Measurements from ENCODE around the gene VCL. TPM values are rescaled to one million over a fixed set of nuclear protein-coding genes. Genes with fewer than 3 reads are reported as not detected.

Gene VCL
- polyA plus RNA-seq, 2 donors, result 25.0 to 41.4 TPM

GRCh38 chr10:74048433-74048832 lies 50.5 kb downstream of the VCL start:
- Histone ChIP-seq H3K36me3 (ENCODE audit: control insufficient read depth in 2 of 2, insufficient read depth in 2 of 2, low read length in 1 of 2) (peaks cover 0 to 2% of the 10 kb centered on the region in 2 donors), H3K9me3 (ENCODE audit: control insufficient read depth in 2 of 2, insufficient read depth in 1 of 2, low read depth in 1 of 2, low read length in 1 of 2) (no peaks in the 10 kb centered on the region), H3K4me3 (ENCODE audit: low read depth in 1 of 2, low read length in 2 of 2) (no peak overlapping the region), H3K27me3 (ENCODE audit: control insufficient read depth in 1 of 2, insufficient read depth in 2 of 2, low read length in 2 of 2) (no peaks in the 10 kb centered on the region), H3K4me1 (ENCODE audit: control insufficient read depth in 2 of 2, insufficient read depth in 2 of 2, low read length in 1 of 2) (no peaks in the 10 kb centered on the region), H3K27ac (ENCODE audit: low read depth in 2 of 2, low read length in 1 of 2) (no peak overlapping the region)
- WGBS, 2 donors, result 89 to 91% methylated on average over 2 of the region's 2 CpGs

- Histone ChIP-seq H3K36me3 (ENCODE audit: control insufficient read depth in 2 of 2, insufficient read depth in 2 of 2, low read length in 1 of 2) (peaks cover 0 to 2% of the 10 kb centered on the region in 2 donors), H3K4me1 (ENCODE audit: control insufficient read depth in 2 of 2, insufficient read depth in 2 of 2, low read length in 1 of 2) (no peaks in the 10 kb centered on the region), H3K27ac (ENCODE audit: low read depth in 2 of 2, low read length in 1 of 2) (no peak overlapping the region), H3K27me3 (ENCODE audit: control insufficient read depth in 1 of 2, insufficient read depth in 2 of 2, low read length in 2 of 2) (no peaks in the 10 kb centered on the region), H3K9me3 (ENCODE audit: control insufficient read depth in 2 of 2, insufficient read depth in 1 of 2, low read depth in 1 of 2, low read length in 1 of 2) (no peaks in the 10 kb centered on the region), H3K4me3 (ENCODE audit: low read depth in 1 of 2, low read length in 2 of 2) (no peak overlapping the region)
- 60 to 68% methylated on average over 1 of the region's 1 CpG for WGBS, 2 donors
Observed at GRCh38 chr10:74049955-74050354, 52.0 kb downstream of the VCL start.

- no peaks in the 10 kb centered on the region for H3K4me1 ChIP-seq (ENCODE audit: control insufficient read depth in 2 of 2, insufficient read depth in 2 of 2, low read length in 1 of 2)
Observed at GRCh38 chr10:74050653-74051052, 52.7 kb downstream of the VCL start.

GRCh38 chr10:74051736-74052342 lies 53.9 kb downstream of the VCL start:
- Histone ChIP-seq H3K4me1 (ENCODE audit: control insufficient read depth in 2 of 2, insufficient read depth in 2 of 2, low read length in 1 of 2) (no peaks in the 10 kb centered on the region), H3K27ac (ENCODE audit: low read depth in 2 of 2, low read length in 1 of 2) (no peak overlapping the region), H3K4me3 (ENCODE audit: low read depth in 1 of 2, low read length in 2 of 2) (no peak overlapping the region), H3K9me3 (ENCODE audit: control insufficient read depth in 2 of 2, insufficient read depth in 1 of 2, low read depth in 1 of 2, low read length in 1 of 2) (no peaks in the 10 kb centered on the region), H3K27me3 (ENCODE audit: control insufficient read depth in 1 of 2, insufficient read depth in 2 of 2, low read length in 2 of 2) (no peaks in the 10 kb centered on the region), H3K36me3 (ENCODE audit: control insufficient read depth in 2 of 2, insufficient read depth in 2 of 2, low read length in 1 of 2) (no peaks in the 10 kb centered on the region)
- 82 to 87% methylated on average over 5 of the region's 5 CpGs for WGBS, 2 donors

More at GRCh38 chr10:74050653-74051052, 52.7 kb downstream of the VCL start:
- H3K36me3 ChIP-seq (ENCODE audit: control insufficient read depth in 2 of 2, insufficient read depth in 2 of 2, low read length in 1 of 2), result peaks cover 0 to 2% of the 10 kb centered on the region in 2 donors
- no peaks in the 10 kb centered on the region for H3K27me3 ChIP-seq (ENCODE audit: control insufficient read depth in 1 of 2, insufficient read depth in 2 of 2, low read length in 2 of 2)
- no peak overlapping the region for H3K4me3 ChIP-seq (ENCODE audit: low read depth in 1 of 2, low read length in 2 of 2)
- WGBS, 2 donors, result 86 to 92% methylated on average over 1 of the region's 1 CpG
- H3K27ac ChIP-seq (ENCODE audit: low read depth in 2 of 2, low read length in 1 of 2), result no peak overlapping the region
- H3K9me3 ChIP-seq (ENCODE audit: control insufficient read depth in 2 of 2, insufficient read depth in 1 of 2, low read depth in 1 of 2, low read length in 1 of 2), result no peaks in the 10 kb centered on the region

- Histone ChIP-seq H3K27me3 (ENCODE audit: control insufficient read depth in 1 of 2, insufficient read depth in 2 of 2, low read length in 2 of 2) (no peaks in the 10 kb centered on the region), H3K27ac (ENCODE audit: low read depth in 2 of 2, low read length in 1 of 2) (no peak overlapping the region), H3K4me1 (ENCODE audit: control insufficient read depth in 2 of 2, insufficient read depth in 2 of 2, low read length in 1 of 2) (no peaks in the 10 kb centered on the region), H3K4me3 (ENCODE audit: low read depth in 1 of 2, low read length in 2 of 2) (no peak overlapping the region), H3K9me3 (ENCODE audit: control insufficient read depth in 2 of 2, insufficient read depth in 1 of 2, low read depth in 1 of 2, low read length in 1 of 2) (no peaks in the 10 kb centered on the region), H3K36me3 (ENCODE audit: control insufficient read depth in 2 of 2, insufficient read depth in 2 of 2, low read length in 1 of 2) (no peaks in the 10 kb centered on the region)
- 86 to 89% methylated on average over 1 of the region's 1 CpG for WGBS, 2 donors
Observed at GRCh38 chr10:74052994-74053393, 55.1 kb downstream of the VCL start.

- Histone ChIP-seq H3K9me3 (ENCODE audit: control insufficient read depth in 2 of 2, insufficient read depth in 1 of 2, low read depth in 1 of 2, low read length in 1 of 2) (no peaks in the 10 kb centered on the region), H3K4me1 (ENCODE audit: control insufficient read depth in 2 of 2, insufficient read depth in 2 of 2, low read length in 1 of 2) (no peaks in the 10 kb centered on the region), H3K36me3 (ENCODE audit: control insufficient read depth in 2 of 2, insufficient read depth in 2 of 2, low read length in 1 of 2) (no peaks in the 10 kb centered on the region), H3K27ac (ENCODE audit: low read depth in 2 of 2, low read length in 1 of 2) (peak overlapping the region; percentile 51 to 58), H3K27me3 (ENCODE audit: control insufficient read depth in 1 of 2, insufficient read depth in 2 of 2, low read length in 2 of 2) (no peaks in the 10 kb centered on the region), H3K4me3 (ENCODE audit: low read depth in 1 of 2, low read length in 2 of 2) (no peak overlapping the region)
- WGBS, 2 donors, result 59 to 66% methylated on average over 4 of the region's 4 CpGs
Observed at GRCh38 chr10:74055383-74056049, 57.6 kb downstream of the VCL start.

- 42 to 57% methylated on average over 2 of the region's 2 CpGs for WGBS, 2 donors
- H3K27ac ChIP-seq (ENCODE audit: low read depth in 2 of 2, low read length in 1 of 2), result peak overlapping the region; percentile 51 to 58
- no peaks in the 10 kb centered on the region for H3K4me1 ChIP-seq (ENCODE audit: control insufficient read depth in 2 of 2, insufficient read depth in 2 of 2, low read length in 1 of 2)
Observed at GRCh38 chr10:74056050-74056818, 58.3 kb downstream of the VCL start.

GRCh38 chr10:74058071-74058470 lies 60.2 kb downstream of the VCL start:
- H3K4me3 ChIP-seq (ENCODE audit: low read depth in 1 of 2, low read length in 2 of 2), result no peak overlapping the region
- WGBS, 2 donors, result 28 to 56% methylated on average over 4 of the region's 4 CpGs
- no peaks in the 10 kb centered on the region for H3K36me3 ChIP-seq (ENCODE audit: control insufficient read depth in 2 of 2, insufficient read depth in 2 of 2, low read length in 1 of 2)
- H3K27ac ChIP-seq (ENCODE audit: low read depth in 2 of 2, low read length in 1 of 2), result peak overlapping the region in 1 of 2 donors; percentile 21
- no peaks in the 10 kb centered on the region for H3K27me3 ChIP-seq (ENCODE audit: control insufficient read depth in 1 of 2, insufficient read depth in 2 of 2, low read length in 2 of 2)
- H3K4me1 ChIP-seq (ENCODE audit: control insufficient read depth in 2 of 2, insufficient read depth in 2 of 2, low read length in 1 of 2), result no peaks in the 10 kb centered on the region
- H3K9me3 ChIP-seq (ENCODE audit: control insufficient read depth in 2 of 2, insufficient read depth in 1 of 2, low read depth in 1 of 2, low read length in 1 of 2), result no peaks in the 10 kb centered on the region

More at GRCh38 chr10:74056050-74056818, 58.3 kb downstream of the VCL start:
- Histone ChIP-seq H3K9me3 (ENCODE audit: control insufficient read depth in 2 of 2, insufficient read depth in 1 of 2, low read depth in 1 of 2, low read length in 1 of 2) (no peaks in the 10 kb centered on the region), H3K4me3 (ENCODE audit: low read depth in 1 of 2, low read length in 2 of 2) (no peak overlapping the region), H3K36me3 (ENCODE audit: control insufficient read depth in 2 of 2, insufficient read depth in 2 of 2, low read length in 1 of 2) (no peaks in the 10 kb centered on the region), H3K27me3 (ENCODE audit: control insufficient read depth in 1 of 2, insufficient read depth in 2 of 2, low read length in 2 of 2) (no peaks in the 10 kb centered on the region)

GRCh38 chr10:74058658-74059057 lies 60.7 kb downstream of the VCL start:
- no peaks in the 10 kb centered on the region for H3K4me1 ChIP-seq (ENCODE audit: control insufficient read depth in 2 of 2, insufficient read depth in 2 of 2, low read length in 1 of 2)
- H3K36me3 ChIP-seq (ENCODE audit: control insufficient read depth in 2 of 2, insufficient read depth in 2 of 2, low read length in 1 of 2), result no peaks in the 10 kb centered on the region
- H3K9me3 ChIP-seq (ENCODE audit: control insufficient read depth in 2 of 2, insufficient read depth in 1 of 2, low read depth in 1 of 2, low read length in 1 of 2), result no peaks in the 10 kb centered on the region
- no peak overlapping the region for H3K27ac ChIP-seq (ENCODE audit: low read depth in 2 of 2, low read length in 1 of 2)
- H3K4me3 ChIP-seq (ENCODE audit: low read depth in 1 of 2, low read length in 2 of 2), result no peak overlapping the region
- 59 to 73% methylated on average over 7 of the region's 7 CpGs for WGBS, 2 donors
- no peaks in the 10 kb centered on the region for H3K27me3 ChIP-seq (ENCODE audit: control insufficient read depth in 1 of 2, insufficient read depth in 2 of 2, low read length in 2 of 2)
